AG04449 (cell line): ENCODE results near the gene STK35.
"Not testable (repeated sequence)": the region's sequence is repeated elsewhere in the genome, so short reads cannot be mapped to it uniquely, and the experiment has no call there.

Source experiments
- CTCF ChIA-PET: fragments of 350-600 bp; formaldehyde crosslinking; extraction: SDS; loops from one replicate; lab custom pipeline; 2021; ENCODE audit warnings: antibody characterized with exemption; lab: Yijun Ruan, JAX
- POLR2A ChIA-PET: fragments of 400-600, 350-600 bp; formaldehyde crosslinking; extraction: SDS; loops from one replicate; lab custom pipeline; 2020; ENCODE audit warnings: antibody characterized with exemption, inconsistent platforms; lab: Yijun Ruan, JAX
- DNase-seq: peaks from one replicate; pipeline ENCODE4 v3.0.0-alpha.2; 2010; ENCODE audit warnings: low read depth, low spot score
- H3K4me3 ChIP-seq: 2 replicates; pipeline ENCODE4 v1.5.1; 2011; ENCODE audit warnings: low read depth, mild to moderate bottlenecking, control low read depth, low read length
- CTCF ChIP-seq: IDR thresholded peaks from one replicate; pipeline ENCODE4 v1.5.1; 2011; ENCODE audit warnings: mild to moderate bottlenecking, moderate library complexity, low read length, control low read depth, inconsistent platforms; ENCODE audit not compliant: insufficient read depth; ENCODE audit errors: missing control alignments

STK35 gene

GRCh38 chr20:2169456-2170088 is 67.9 kb downstream of the STK35 start:
- H3K4me3 ChIP-seq = no peak overlapping the region
- DNase-seq = no peak
- ChIA-PET POLR2A (no interaction called here), CTCF (interaction anchor here (0.8 to 8.6 kb wide), 5 partner anchors 60 to 205 kb away, joined by 3 to 129 read pairs (median 5); no protein-coding TSS in a partner anchor)
- TF ChIP-seq CTCF = no peak

DNA sequence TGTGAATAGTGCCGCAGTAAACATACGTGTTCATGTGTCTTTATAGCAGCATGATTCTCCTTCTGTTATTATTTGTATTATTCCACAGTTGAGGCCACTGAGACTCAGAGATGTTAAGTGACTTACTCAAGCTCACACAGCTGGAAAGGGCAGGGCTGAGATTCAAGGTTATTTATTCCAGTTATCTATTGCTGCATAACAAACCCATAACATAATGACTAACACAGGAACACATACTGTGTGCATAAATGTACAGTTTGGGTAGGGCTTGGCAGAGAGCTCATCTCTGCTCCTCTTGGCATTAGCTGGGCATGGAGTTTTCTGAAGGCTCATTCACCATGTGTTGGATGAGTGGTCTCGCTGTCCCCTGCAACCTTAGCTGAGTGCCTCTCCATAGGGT is 68.8 kb downstream of the STK35 start:
- DNase-seq = no peak
- H3K4me3 ChIP-seq = no peak overlapping the region
- TF ChIP-seq CTCF = no peak
- ChIA-PET CTCF (interaction anchor here (0.6 to 8.6 kb wide), 12 partner anchors 9 to 407 kb away, joined by 3 to 129 read pairs (median 3); partner anchors contain the start of gene STK35), POLR2A (no interaction called here)

- CTCF ChIA-PET = interaction anchor here (0.7 to 8.6 kb wide), 14 partner anchors 8 to 406 kb away, joined by 3 to 129 read pairs (median 8); no protein-coding TSS in a partner anchor
- H3K4me3 ChIP-seq = no peak overlapping the region
- no peak for DNase-seq
- POLR2A ChIA-PET = no interaction called here
- TF ChIP-seq CTCF = no peak
These were observed 69.7 kb downstream of the STK35 start for GRCh38 chr20:2171266-2171790.

DNA sequence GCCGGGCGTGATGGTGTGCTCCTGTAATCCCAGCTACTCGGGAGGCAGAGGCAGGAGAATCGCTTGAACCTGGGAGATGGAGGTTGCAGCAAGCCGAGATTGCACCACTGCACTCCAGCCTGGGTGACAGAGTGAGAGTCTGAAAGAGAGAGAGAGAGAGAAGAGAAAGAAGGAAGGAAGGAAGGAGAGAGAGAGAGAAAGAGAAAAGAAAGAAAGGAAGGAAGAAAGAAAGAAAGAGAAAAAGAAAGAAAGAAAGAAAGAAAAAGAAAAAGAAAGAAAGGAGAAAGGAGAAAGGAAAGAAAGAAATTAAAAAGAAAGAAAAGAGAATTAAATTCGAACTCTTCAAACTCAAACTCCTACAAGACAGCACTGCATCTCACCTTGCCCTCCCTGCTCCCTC is 70.2 kb downstream of the STK35 start:
- CTCF ChIA-PET = interaction anchor here (0.6 to 8.6 kb wide), 44 partner anchors 9 to 706 kb away, joined by 3 to 129 read pairs (median 4); no protein-coding TSS in a partner anchor
- POLR2A ChIA-PET = interaction anchor here (1.2 kb wide), 1 partner anchor 69 kb away, joined by 5 read pairs; no protein-coding TSS in a partner anchor
- not testable (repeated sequence) for H3K4me3 ChIP-seq, DNase-seq

DNA sequence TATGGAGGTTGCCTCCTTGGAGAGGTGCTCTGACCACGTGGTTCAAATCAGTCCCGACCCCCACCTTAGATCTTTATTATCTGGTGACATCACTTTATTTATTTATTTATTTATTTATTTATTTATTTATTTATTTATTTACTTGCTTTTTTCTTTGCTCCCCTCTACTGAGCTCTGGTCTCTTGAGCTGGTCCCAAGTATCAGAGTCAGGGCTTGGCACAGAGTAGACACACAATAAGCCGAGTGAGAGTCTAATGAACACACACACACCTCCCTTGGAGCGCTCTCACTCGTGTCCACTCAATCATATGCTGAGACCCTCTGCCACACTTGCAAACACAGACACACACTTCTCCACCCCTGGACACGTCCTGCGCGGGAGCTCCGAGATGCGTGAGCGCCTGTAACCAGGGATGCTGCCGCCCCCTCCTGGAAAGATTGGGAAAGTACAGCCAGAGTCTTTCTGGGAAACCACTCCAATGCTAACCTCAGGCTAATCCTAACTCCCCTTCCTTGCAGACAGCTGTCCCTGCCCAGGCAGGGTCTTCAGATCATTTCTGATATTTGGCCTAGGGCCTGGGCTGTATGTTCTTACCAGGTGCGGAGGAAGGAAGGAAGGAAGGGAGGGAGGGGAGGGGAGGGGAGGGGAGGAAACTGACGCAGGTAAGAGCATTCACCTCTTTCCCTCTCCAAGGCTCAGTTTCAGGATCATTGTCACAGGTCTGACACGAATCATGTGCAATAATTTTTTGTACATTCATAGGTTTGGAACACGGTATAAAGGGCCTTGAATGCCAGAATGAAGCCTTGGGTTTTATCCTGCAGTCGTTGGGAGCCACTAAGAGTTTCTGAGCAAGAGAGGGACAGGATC is 70.9 kb downstream of the STK35 start:
- POLR2A ChIA-PET = interaction anchor here (0.6 to 1.2 kb wide), 2 partner anchors 69 to 265 kb away, joined by 3 to 5 read pairs; no protein-coding TSS in a partner anchor
- peak; percentile 91 for TF ChIP-seq CTCF
- no peak overlapping the region for H3K4me3 ChIP-seq
- CTCF ChIA-PET = interaction anchor here (0.6 to 8.6 kb wide), 48 partner anchors 10 to 706 kb away, joined by 3 to 129 read pairs (median 4); no protein-coding TSS in a partner anchor
- DNase-seq = no peak

DNA sequence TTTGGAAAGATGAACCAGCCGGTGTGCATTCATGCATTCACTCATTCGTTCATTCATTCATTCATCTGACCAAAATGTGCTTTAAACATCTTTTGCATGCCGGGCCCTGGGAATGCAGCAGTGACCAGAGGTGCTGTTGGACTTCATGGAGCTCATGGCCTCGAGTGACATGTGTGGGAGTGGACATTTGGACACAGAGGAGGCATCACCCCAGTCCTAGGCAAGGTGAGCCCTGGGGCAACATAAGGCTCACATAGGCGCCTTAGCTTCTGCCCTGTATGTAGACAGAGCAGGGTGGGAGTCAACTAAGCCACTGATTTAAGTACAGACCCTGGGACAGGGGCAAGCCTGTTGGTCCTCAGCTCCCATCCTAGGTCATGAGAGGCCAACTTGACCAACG is 71.6 kb downstream of the STK35 start:
- ChIA-PET CTCF (interaction anchor here (0.6 to 8.6 kb wide), 39 partner anchors 10 to 408 kb away, joined by 3 to 129 read pairs (median 5); no protein-coding TSS in a partner anchor), POLR2A (interaction anchor here (1.2 kb wide), 1 partner anchor 70 kb away, joined by 5 read pairs; no protein-coding TSS in a partner anchor)
- DNase-seq = no peak
- no peak overlapping the region for H3K4me3 ChIP-seq
- no peak for TF ChIP-seq CTCF
